H1 (cell line): ENCODE results near the gene FHAD1. TPM values are rescaled to one million over a fixed set of nuclear protein-coding genes. Genes with fewer than 3 reads are reported as not detected.

Experiments
- CTCF ChIA-PET: fragments of 300-600 bp; sonication (Branson Sonifier 250); formaldehyde crosslinking; loops from one replicate; lab custom pipeline; 2021; ENCODE audit not compliant: partially characterized antibody; lab: Charles Lee
- POLR2A ChIA-PET: fragments of 300-600 bp; sonication (Branson Sonifier 250); formaldehyde crosslinking; loops from one replicate; lab custom pipeline; 2021; ENCODE audit warnings: inconsistent platforms; ENCODE audit not compliant: partially characterized antibody; lab: Charles Lee
- DNase-seq, 2 experiments: peaks; one replicate each; pipeline versions ENCODE4 v3.0.0 to v3.0.0-alpha.2; 2010 to 2022; ENCODE audit warnings: low spot score in 2 of 2, low read depth in 1 of 2, mixed read lengths in 1 of 2
- FAIRE-seq: peaks from 2 replicates; lab custom pipeline; 2011; peaks lifted over from hg19 to GRCh38; lab: Jason Lieb, UNC
- H2AFZ ChIP-seq: 2 replicates; pipeline ENCODE4 v1.8.1; 2012; ENCODE audit warnings: low read length, inconsistent platforms
- H2AK5ac ChIP-seq: 2 replicates; pipeline ENCODE4 v1.6.1; 2013; ENCODE audit warnings: low read depth, low read length
- H2BK120ac ChIP-seq: replicated peaks from 2 replicates; pipeline ENCODE3; 2013; ENCODE audit warnings: low read depth, low read length, inconsistent platforms
- H2BK12ac ChIP-seq: 2 replicates; pipeline ENCODE4 v1.6.1; 2013; ENCODE audit warnings: low read depth, low read length
- H2BK15ac ChIP-seq: 2 replicates; pipeline ENCODE4 v1.6.1; 2013; ENCODE audit warnings: low read length
- H2BK20ac ChIP-seq: 2 replicates; pipeline ENCODE4 v1.6.1; 2013; ENCODE audit warnings: low read length
- H2BK5ac ChIP-seq: 2 replicates; pipeline ENCODE4 v1.6.1; 2013; ENCODE audit warnings: low read depth, low read length
- H3K14ac ChIP-seq: 2 replicates; pipeline ENCODE4 v1.6.1; 2013; ENCODE audit warnings: inconsistent platforms; ENCODE audit not compliant: insufficient read length
- H3K18ac ChIP-seq: 2 replicates; pipeline ENCODE4 v1.6.1; 2013; ENCODE audit warnings: low read length; ENCODE audit errors: extremely low read depth
- H3K23ac ChIP-seq: 2 replicates; pipeline ENCODE4 v1.6.1; 2013; ENCODE audit warnings: inconsistent platforms; ENCODE audit not compliant: insufficient read length
- H3K23me2 ChIP-seq: 2 replicates; pipeline ENCODE4 v1.6.1; 2013; ENCODE audit warnings: low read depth, low read length
- H3K27ac ChIP-seq: 2 replicates; pipeline ENCODE4 v1.6.1; 2011; ENCODE audit warnings: low read depth, low read length, inconsistent platforms
- H3K27me3 ChIP-seq, 4 experiments: replicated peaks in 1 of 4; 1 replicate in 1 of 4; 2 replicates in 3 of 4; pipeline versions ENCODE4 v1.6.1 to v1.8.1; 2011 to 2013; ENCODE audit warnings: low read length in 3 of 4, mild to moderate bottlenecking in 3 of 4, inconsistent platforms in 2 of 4, mixed read lengths in 2 of 4, moderate library complexity in 1 of 4; ENCODE audit not compliant: control insufficient read depth in 3 of 4, insufficient read depth in 3 of 4; ENCODE audit errors: extremely low read depth in 1 of 4
- H3K36me3 ChIP-seq, 4 experiments: 2 replicates each; pipeline versions ENCODE4 v1.6.1 to v1.8.1; 2011 to 2013; ENCODE audit warnings: mild to moderate bottlenecking in 4 of 4, low read length in 3 of 4, moderate library complexity in 2 of 4, control low read depth in 1 of 4, inconsistent platforms in 1 of 4; ENCODE audit not compliant: insufficient read depth in 4 of 4, control insufficient read depth in 2 of 4
- H3K4ac ChIP-seq: replicated peaks from 2 replicates; pipeline ENCODE3; 2013; ENCODE audit warnings: low read length, low read depth, mixed read lengths, inconsistent platforms; ENCODE audit not compliant: insufficient read length
- H3K4me1 ChIP-seq, 4 experiments: replicated peaks in 1 of 4; 1 replicate in 1 of 4; 2 replicates in 3 of 4; pipeline versions ENCODE4 v1.6.1 to v1.8.1; 2011 to 2013; ENCODE audit warnings: low read length in 3 of 4, inconsistent platforms in 2 of 4, mixed read lengths in 1 of 4; ENCODE audit not compliant: insufficient read depth in 4 of 4, control insufficient read depth in 3 of 4
- H3K4me2 ChIP-seq, 2 experiments: 2 replicates each; pipeline versions ENCODE4 v1.6.1 to v1.8.1; 2011 to 2013; ENCODE audit warnings: low read depth in 2 of 2, low read length in 2 of 2, control low read depth in 1 of 2, inconsistent platforms in 1 of 2, mild to moderate bottlenecking in 1 of 2; ENCODE audit not compliant: insufficient read depth in 1 of 2
- H3K4me3 ChIP-seq, 4 experiments: fragments of 200-600, 300-600 bp in 1 of 4; sonication (generic), shearing (Covaris generic), sonication (Bioruptor Twin) in 1 of 4; 2 replicates each; pipeline versions ENCODE4 v1.5.1 to v1.8.1; 2011 to 2016; ENCODE audit warnings: low read length in 4 of 4, low read depth in 3 of 4, control low read depth in 2 of 4, inconsistent platforms in 2 of 4, mild to moderate bottlenecking in 2 of 4, mixed read lengths in 1 of 4, moderate library complexity in 1 of 4; ENCODE audit not compliant: insufficient read depth in 2 of 4; ENCODE audit errors: extremely low read depth in 1 of 4
- H3K56ac ChIP-seq: replicated peaks from 2 replicates; pipeline ENCODE3; 2013; ENCODE audit warnings: low read depth, mild to moderate bottlenecking, mixed read lengths, low read length, inconsistent platforms; ENCODE audit not compliant: insufficient read length
- H3K79me1 ChIP-seq: 2 replicates; pipeline ENCODE4 v1.6.1; 2013; ENCODE audit warnings: low read depth, low read length, control low read depth
- H3K79me2 ChIP-seq, 2 experiments: 2 replicates each; pipeline versions ENCODE4 v1.6.1 to v1.8.1; 2012 to 2013; ENCODE audit warnings: low read length in 2 of 2, mild to moderate bottlenecking in 2 of 2, inconsistent platforms in 1 of 2; ENCODE audit not compliant: insufficient read depth in 2 of 2, control insufficient read depth in 1 of 2
- H3K9ac ChIP-seq, 4 experiments: replicated peaks in 1 of 4; 1 replicate in 1 of 4; 2 replicates in 3 of 4; pipeline versions ENCODE4 v1.6.1 to v1.8.1; 2011 to 2013; ENCODE audit warnings: low read depth in 3 of 4, low read length in 3 of 4, control low read depth in 2 of 4, mild to moderate bottlenecking in 2 of 4, moderate library complexity in 2 of 4, inconsistent platforms in 1 of 4; ENCODE audit errors: extremely low read depth in 1 of 4
- H3K9me3 ChIP-seq, 2 experiments: 2 replicates each; pipeline versions ENCODE4 v1.6.1 to v1.8.1; 2012 to 2013; ENCODE audit warnings: mild to moderate bottlenecking in 2 of 2, moderate library complexity in 2 of 2, control low read depth in 1 of 2, inconsistent platforms in 1 of 2, low read depth in 1 of 2, low read length in 1 of 2, mixed read lengths in 1 of 2; ENCODE audit not compliant: insufficient read depth in 2 of 2
- H4K20me1 ChIP-seq, 2 experiments: replicated peaks in 1 of 2; 2 replicates each; pipeline versions ENCODE3 to v1.8.1; 2011 to 2013; ENCODE audit warnings: inconsistent platforms in 2 of 2, low read length in 2 of 2, mild to moderate bottlenecking in 1 of 2; ENCODE audit not compliant: insufficient read depth in 2 of 2, control insufficient read depth in 1 of 2
- H4K5ac ChIP-seq: 2 replicates; pipeline ENCODE4 v1.6.1; 2013; ENCODE audit warnings: low read length, low read depth, mixed read lengths, inconsistent platforms; ENCODE audit not compliant: insufficient read length
- H4K8ac ChIP-seq: 2 replicates; pipeline ENCODE4 v1.8.0; 2013; ENCODE audit warnings: mild to moderate bottlenecking, moderate library complexity, low read length, inconsistent platforms; ENCODE audit not compliant: insufficient read depth; ENCODE audit errors: extremely low read depth
- H4K91ac ChIP-seq: replicated peaks from 2 replicates; pipeline ENCODE3; 2013; ENCODE audit warnings: low read length, mixed read lengths, inconsistent platforms; ENCODE audit not compliant: insufficient read length
- EZH2 ChIP-seq: fragments of 200-600 bp; sonication (generic); IDR thresholded peaks from 2 replicates; pipeline ENCODE4 v1.7.1; 2012; ENCODE audit warnings: low read depth, mild to moderate bottlenecking, moderate library complexity, low read length, inconsistent platforms; ENCODE audit not compliant: severe bottlenecking
- PHF8 ChIP-seq: fragments of 200-600 bp; sonication (generic); conservative IDR thresholded peaks from 2 replicates; pipeline ENCODE4 v1.7.1; 2012; ENCODE audit warnings: low read depth, mild to moderate bottlenecking, inconsistent platforms, low read length, moderate library complexity
- POLR2AphosphoS5 ChIP-seq: IDR thresholded peaks from 2 replicates; pipeline ENCODE4 v1.6.1; 2011; ENCODE audit warnings: low read depth, low read length
- RAD21 ChIP-seq, 2 experiments: IDR thresholded peaks in 1 of 2; conservative IDR thresholded peaks in 1 of 2; 2 replicates each; pipeline ENCODE4 v1.6.1; 2011; ENCODE audit warnings: low read depth in 2 of 2, low read length in 2 of 2, improper control_type of control experiment in 1 of 2, inconsistent platforms in 1 of 2, mild to moderate bottlenecking in 1 of 2, moderate library complexity in 1 of 2
- RFX5 ChIP-seq: IDR thresholded peaks from 2 replicates; pipeline ENCODE4 v1.6.1; 2011; ENCODE audit warnings: low read depth, low read length, improper control_type of control experiment, borderline replicate concordance
- RNF2 ChIP-seq: fragments of 200-900, 300-1000 bp; sonication (generic); IDR thresholded peaks from 2 replicates; pipeline ENCODE4 v1.7.1; 2016; ENCODE audit warnings: borderline replicate concordance, low read depth, mild to moderate bottlenecking, antibody characterized with exemption, low read length; ENCODE audit not compliant: poor library complexity, severe bottlenecking; ENCODE audit errors: missing control alignments
- RXRA ChIP-seq: IDR thresholded peaks from 2 replicates; pipeline ENCODE4 v1.6.1; 2011; ENCODE audit warnings: low read depth, mild to moderate bottlenecking, low read length, moderate library complexity; ENCODE audit not compliant: insufficient read depth
- SRF ChIP-seq: IDR thresholded peaks from 2 replicates; pipeline ENCODE4 v1.6.1; 2011; ENCODE audit warnings: mild to moderate bottlenecking, low read depth, low read length, moderate library complexity
- WGBS, 2 experiments: shearing (Covaris generic) in 1 of 2; methylation state at CpG; one replicate each; pipeline versions ENCODE4 v1.1.6 to v1.1.7; 2013 to 2015; ENCODE audit warnings: low lambda C conversion rate in 2 of 2, mixed read lengths in 2 of 2, inconsistent platforms in 1 of 2, low coverage in 1 of 2, missing lambda C conversion rate in 1 of 2; ENCODE audit not compliant: insufficient replicate concordance in 2 of 2, insufficient coverage in 1 of 2, insufficient read length in 1 of 2; ENCODE audit errors: extremely low coverage in 1 of 2, missing lambda C conversion rate in 1 of 2; 5-methylcytosine and 5-hydroxymethylcytosine counted together
- polyA plus RNA-seq, 7 experiments: library from polyadenylated mRNA; depleted of rRNA in 3 of 7; stranded (reverse) in 5 of 7; unstranded in 2 of 7; fragments of >200 nt in 5 of 7; fragments of 200-250 nt in 2 of 7; gene quantifications; 1 replicate in 5 of 7; 2 replicates in 1 of 7; 4 replicates in 1 of 7; pipeline versions ENCODE4 v1.2.1 to v1.2.3, GENCODE V29; 2011 to 2013; ENCODE audit warnings: missing spikeins in 2 of 7, mixed read lengths in 2 of 7
- total RNA-seq: library from RNA; stranded (reverse); fragmentation: NEBNext Ultra II Directional; extraction: Animal tissue kit (Norgen Biotek cat#: 25700); gene quantifications from 2 replicates; pipeline ENCODE4 v1.2.1, GENCODE V29; 2021
- TF ChIP-seq, protein P1 (sequence below): IDR thresholded peaks from 2 replicates; pipeline ENCODE4 v1.6.1; 2012; ENCODE audit warnings: low read length, inconsistent platforms
- TF ChIP-seq, protein P2 (sequence below): IDR thresholded peaks from 2 replicates; pipeline ENCODE4 v1.6.1; 2011; ENCODE audit warnings: low read depth, mild to moderate bottlenecking, low read length; ENCODE audit not compliant: insufficient read depth

The FHAD1 gene
- total and polyA plus RNA-seq, 2 of the 8 experiments (the other 6 are each of a cell fraction or from before 2014, with no cell fraction given), result 0.39 to 0.69 TPM

DNA sequence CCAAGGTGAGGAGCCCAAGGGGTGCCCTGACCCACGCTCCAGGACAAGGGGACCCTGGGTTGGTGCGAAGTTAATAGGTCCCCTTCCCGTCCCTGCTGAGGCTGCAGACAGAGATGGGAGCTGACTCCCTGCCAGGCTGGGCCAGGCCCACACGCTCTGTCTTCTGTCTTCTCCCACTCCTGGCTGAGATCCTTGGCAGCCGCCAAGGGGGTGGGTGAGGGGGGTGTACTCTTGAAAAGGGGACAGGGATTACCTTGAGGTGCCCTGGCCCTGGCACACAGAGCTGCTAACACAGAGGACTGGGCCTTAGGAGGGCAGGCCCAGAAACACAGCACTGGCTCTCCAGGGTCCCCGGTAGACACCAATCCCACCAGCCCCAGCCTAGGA lies 180.2 kb downstream of the FHAD1 start:
- Histone ChIP-seq H2BK12ac (no peak overlapping the region), H2AK5ac (no peak overlapping the region), H3K79me2 (no peaks in the 10 kb centered on the region), H3K4me2 (no peak overlapping the region), H3K79me1 (no peaks in the 10 kb centered on the region), H3K56ac (no peak overlapping the region), H3K9me3 (no peaks in the 10 kb centered on the region), H3K4me3 (no peak overlapping the region), H4K5ac (no peak overlapping the region), H3K9ac (no peak overlapping the region), H2AFZ (no peak overlapping the region), H3K27ac (no peak overlapping the region), H3K14ac (no peak overlapping the region), H4K20me1 (peaks cover 3 to 5% of the 10 kb centered on the region in 2 experiments), H4K91ac (peak overlapping the region; percentile 74), H4K8ac (peak overlapping the region; percentile 95), H3K4me1 (peaks cover 0 to 7% (median 3%) of the 10 kb centered on the region in 4 experiments; a peak in 3 of 7 replicates), H3K27me3 (no peaks in the 10 kb centered on the region; a peak in 1 of 7 replicates), H3K18ac (no peak overlapping the region), H3K4ac (no peak overlapping the region), H3K36me3 (no peaks in the 10 kb centered on the region; a peak in 2 of 8 replicates), H3K23ac (no peak overlapping the region), H2BK20ac (no peak overlapping the region), H2BK120ac (no peak overlapping the region), H2BK15ac (0 out of 2 replicates have a peak overlapping the region, but pooled peaks have one; percentile 72), H2BK5ac (no peak overlapping the region), H3K23me2 (no peaks in the 10 kb centered on the region)
- DNase-seq (no peak), FAIRE-seq (no peak)
- ChIA-PET POLR2A (interaction anchor here (0.8 to 1.3 kb wide), 2 partner anchors 34 to 61 kb away, joined by 3 to 4 read pairs; no protein-coding TSS in a partner anchor), CTCF (interaction anchor here (0.6 to 16.9 kb wide), 24 partner anchors 8 to 311 kb away, joined by 3 to 170 read pairs (median 3); no protein-coding TSS in a partner anchor)
- 82% methylated on average over 6 of the region's 6 CpGs; no CpG with 5 or more reads in 1 of the 2 experiments for WGBS, 2 experiments
- TF ChIP-seq RNF2, result no peak
- TF ChIP-seq RAD21 (IDR thresholded peaks at IDR 0.05 in 1 of 2, conservative IDR thresholded peaks at IDR 0.05 in 1 of 2; ENCODE audit: low read depth in 2 of 2, low read length in 2 of 2), result no peak
- no peak for TF ChIP-seq SRF
- TF ChIP-seq RFX5, result no peak
- TF ChIP-seq RXRA, result no peak
- TF ChIP-seq, protein P1, sequence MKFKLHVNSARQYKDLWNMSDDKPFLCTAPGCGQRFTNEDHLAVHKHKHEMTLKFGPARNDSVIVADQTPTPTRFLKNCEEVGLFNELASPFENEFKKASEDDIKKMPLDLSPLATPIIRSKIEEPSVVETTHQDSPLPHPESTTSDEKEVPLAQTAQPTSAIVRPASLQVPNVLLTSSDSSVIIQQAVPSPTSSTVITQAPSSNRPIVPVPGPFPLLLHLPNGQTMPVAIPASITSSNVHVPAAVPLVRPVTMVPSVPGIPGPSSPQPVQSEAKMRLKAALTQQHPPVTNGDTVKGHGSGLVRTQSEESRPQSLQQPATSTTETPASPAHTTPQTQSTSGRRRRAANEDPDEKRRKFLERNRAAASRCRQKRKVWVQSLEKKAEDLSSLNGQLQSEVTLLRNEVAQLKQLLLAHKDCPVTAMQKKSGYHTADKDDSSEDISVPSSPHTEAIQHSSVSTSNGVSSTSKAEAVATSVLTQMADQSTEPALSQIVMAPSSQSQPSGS, result no peak
- no peak for TF ChIP-seq PHF8
- no peak for TF ChIP-seq EZH2
- TF ChIP-seq, protein P2, sequence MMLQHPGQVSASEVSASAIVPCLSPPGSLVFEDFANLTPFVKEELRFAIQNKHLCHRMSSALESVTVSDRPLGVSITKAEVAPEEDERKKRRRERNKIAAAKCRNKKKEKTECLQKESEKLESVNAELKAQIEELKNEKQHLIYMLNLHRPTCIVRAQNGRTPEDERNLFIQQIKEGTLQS, result no peak
- no peak for TF ChIP-seq POLR2AphosphoS5
